Erythroblast (primary cell): ENCODE results near the gene GLS.

Experiments used
- GATA1 ChIP-seq: IDR thresholded peaks from 2 replicates; pipeline ENCODE4 v1.6.1; 2011; ENCODE audit warnings: low read depth, mild to moderate bottlenecking, control low read depth, low read length, moderate library complexity
- POLR2A ChIP-seq: IDR thresholded peaks from 2 replicates; pipeline ENCODE4 v1.6.1; 2011; ENCODE audit warnings: mild to moderate bottlenecking, low read length

DNA sequence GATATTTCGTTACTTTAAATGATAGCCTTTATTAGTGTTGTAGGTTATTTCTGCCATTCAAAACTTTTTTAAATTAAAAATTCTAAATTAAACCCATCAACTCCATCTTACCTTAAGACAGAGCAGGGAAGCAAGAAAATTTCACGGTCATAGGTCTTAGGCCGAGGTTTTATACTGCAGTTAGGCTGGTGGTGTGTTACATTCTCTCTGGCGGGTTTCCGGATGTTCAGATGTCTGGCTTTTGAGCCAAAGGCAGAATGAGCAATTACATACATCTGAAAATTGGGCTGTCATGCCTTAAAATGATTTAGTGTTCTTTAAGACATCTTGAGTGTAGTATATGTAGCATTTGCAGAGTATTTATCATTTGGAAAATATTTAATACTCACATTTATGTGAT is 27.9 kb downstream of the GLS start:
- TF ChIP-seq POLR2A (no peak), GATA1 (no peak)
